Motor neuron (in vitro differentiated cells): ENCODE data around the gene MEX3B. TPM values are rescaled to one million over a fixed set of nuclear protein-coding genes. Genes with fewer than 3 reads are reported as not detected.
"Not testable (repeated sequence)": the region's sequence is repeated elsewhere in the genome, so short reads cannot be mapped to it uniquely, and the experiment has no call there.

Source experiments
- ATAC-seq, 8 experiments: fragments of 200-7000 bp; cut with Tn5 transposase; replicated peaks in 6 of 8; 2 replicates each; pipeline ENCODE4 v1.8.0; 2021; ENCODE audit warnings: mild to moderate bottlenecking in 8 of 8, moderate library complexity in 8 of 8
- H3K27ac ChIP-seq, 2 donors: fragments of 250-450 bp; sonication (Bioruptor Pico); 2 replicates each; pipeline ENCODE4 v1.9.0; 2021; ENCODE audit warnings: antibody characterized with exemption in 2 of 2, mild to moderate bottlenecking in 2 of 2, moderate library complexity in 1 of 2
- H3K4me1 ChIP-seq, 2 donors: fragments of 250-450 bp; sonication (Bioruptor Pico); replicated peaks in 1 of 2; 2 replicates each; pipeline ENCODE4 v1.6.1; 2021; ENCODE audit warnings: antibody characterized with exemption in 2 of 2, mild to moderate bottlenecking in 2 of 2, moderate library complexity in 1 of 2
- H3K4me3 ChIP-seq, 5 donors: fragments of 250-450 bp; sonication (Bioruptor Pico); 2 replicates each; pipeline ENCODE4 v1.9.0; 2021; ENCODE audit warnings: antibody characterized with exemption in 5 of 5, mild to moderate bottlenecking in 5 of 5, moderate library complexity in 4 of 5
- WGBS, 10 experiments: fragments of 450-650 bp; shearing (Covaris generic); methylation state at CpG; one replicate each; pipeline ENCODE4 v1.0.0; 2022; 5-methylcytosine and 5-hydroxymethylcytosine counted together
- in situ Hi-C, 9 experiments: fragments of 400-800 bp; cut with MboI; loops; one replicate each; pipeline ENCODE4 v1.15.0; 2021; ENCODE audit warnings: low sequenced_read_pairs in 9 of 9, low pct_unique_long_range_greater_than_20kb in 2 of 9; ENCODE audit not compliant: unreplicated experiment in 9 of 9
- total RNA-seq, 8 experiments: library from RNA; unstranded; fragments of 300-600 nt; gene quantifications; 2 replicates each; pipeline versions ENCODE4 v1.2.3 to v1.2.4, GENCODE V29; 2022

The MEX3B gene
- total RNA-seq, 8 experiments from 2014 or later: 4.2 to 58.4 (median 27.9) TPM

GRCh38 chr15:82021992-82022391 is 23.8 kb downstream of the MEX3B start:
- H3K4me1 ChIP-seq: peaks cover 3 to 6% of the 10 kb centered on the region in 2 donors
- no peak overlapping the region for H3K4me3 ChIP-seq
- WGBS, 10 experiments: 0 to 71% (median 35%) methylated on average over 1 of the region's 1 CpG; no CpG with 5 or more reads in 4 of the 10 experiments
- H3K27ac ChIP-seq: no peak overlapping the region
- in situ Hi-C loops: no loop called here
- ATAC-seq: peak in 3 of 8 experiments; percentile 10 to 88 (median 79)

DNA sequence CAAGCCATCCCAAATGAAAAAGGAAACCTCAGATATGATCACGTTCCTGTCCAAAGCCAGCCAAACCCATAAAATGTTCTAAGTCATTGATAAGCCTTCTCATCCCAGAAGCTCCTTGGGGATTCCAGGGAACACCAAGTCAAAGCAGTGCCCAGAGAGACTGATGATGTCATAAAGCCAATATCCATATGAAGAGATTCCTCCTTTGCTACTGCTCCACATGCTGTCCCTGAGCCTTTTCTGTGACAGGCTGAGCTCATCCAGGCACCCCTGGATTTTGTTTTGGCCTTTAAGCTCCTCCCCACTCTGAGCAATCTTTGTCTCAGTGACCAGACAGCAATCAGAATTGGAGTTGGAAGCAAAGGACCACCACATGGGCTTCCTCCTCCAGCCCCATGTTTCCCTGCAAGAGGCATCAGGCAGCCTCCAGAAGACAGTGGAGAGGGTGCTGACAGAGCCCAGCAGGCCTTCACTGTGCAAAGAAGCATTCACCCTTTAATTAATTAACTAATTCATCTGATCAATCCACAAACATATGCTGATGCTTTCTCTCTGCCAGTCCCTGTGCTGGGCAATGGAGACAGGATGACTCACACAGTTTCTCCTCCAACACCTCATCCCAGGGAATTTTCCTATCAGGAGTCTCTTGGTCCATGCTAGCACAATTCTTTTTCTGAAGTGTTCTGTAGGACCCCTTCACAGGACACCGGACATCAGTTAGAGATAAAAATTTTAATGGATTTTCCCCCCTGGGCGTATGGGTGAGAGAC is 25.0 kb downstream of the MEX3B start:
- peak in 7 of 8 experiments; percentile 34 to 93 (median 82) for ATAC-seq
- Histone ChIP-seq H3K4me1 (peaks cover 3 to 6% of the 10 kb centered on the region in 2 donors), H3K27ac (no peak overlapping the region), H3K4me3 (no peak overlapping the region)
- in situ Hi-C loops: no loop called here
- 50 to 100% (median 81%) methylated on average over 2 to 3 of the region's 3 CpGs; no CpG with 5 or more reads in 4 of the 10 experiments for WGBS, 10 experiments

DNA sequence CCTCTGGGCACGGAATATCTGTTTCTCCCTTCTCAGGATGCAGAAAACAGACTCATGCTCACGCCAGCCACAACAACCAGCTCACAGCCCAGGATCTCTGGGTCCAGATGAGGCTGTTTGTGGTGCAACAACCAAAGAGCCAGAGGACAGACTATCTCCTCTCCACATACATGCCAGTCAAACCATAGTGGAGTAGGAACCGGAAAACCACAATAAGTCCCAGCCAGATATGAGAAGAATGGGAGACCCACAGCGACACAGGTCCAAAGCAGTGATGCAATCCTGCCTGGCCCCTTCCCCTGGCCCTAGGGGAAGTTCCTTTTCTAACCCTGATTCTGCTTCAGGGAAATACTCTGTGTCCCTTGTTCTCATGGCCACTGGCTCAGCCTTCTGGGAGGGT is 27.6 kb downstream of the MEX3B start:
- no peak for ATAC-seq
- Histone ChIP-seq H3K4me3 (no peak overlapping the region), H3K4me1 (peaks cover 3 to 6% of the 10 kb centered on the region in 2 donors), H3K27ac (no peak overlapping the region)
- 20 to 100% (median 92%) methylated on average over 1 to 4 of the region's 4 CpGs; no CpG with 5 or more reads in 5 of the 10 experiments for WGBS, 10 experiments
- in situ Hi-C loops: no loop called here

DNA sequence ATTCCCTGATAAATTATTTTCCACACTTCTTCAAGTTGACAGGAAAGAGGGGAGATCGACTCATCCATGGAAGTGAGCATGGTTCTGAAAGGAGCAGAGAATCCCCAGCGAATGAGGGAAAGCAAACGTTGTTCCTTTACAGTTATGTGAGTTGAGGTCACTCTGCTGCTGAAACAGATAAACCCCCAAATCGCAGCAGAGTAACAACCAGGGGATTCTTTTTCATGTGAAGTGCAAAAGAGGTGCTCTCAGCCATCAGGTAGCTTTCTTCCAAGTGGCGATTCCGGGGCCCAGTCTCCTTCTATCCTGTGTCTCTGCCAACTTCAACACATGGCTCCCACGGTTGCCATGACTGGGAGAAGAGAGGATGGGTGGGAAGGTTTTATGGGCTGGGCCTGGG is 28.2 kb downstream of the MEX3B start:
- no peak overlapping the region for H3K27ac ChIP-seq
- WGBS, 10 experiments: 33 to 80% (median 76%) methylated on average over 1 to 7 of the region's 7 CpGs; no CpG with 5 or more reads in 3 of the 10 experiments
- in situ Hi-C loops: no loop called here

GRCh38 chr15:82014989-82015388 is 30.8 kb downstream of the MEX3B start:
- Histone ChIP-seq H3K4me3 (no peak overlapping the region), H3K4me1 (no peaks in the 10 kb centered on the region), H3K27ac (no peak overlapping the region)
- in situ Hi-C loops: no loop called here
- 8 to 100% (median 100%) methylated on average over 1 to 2 of the region's 3 CpGs; no CpG with 5 or more reads in 5 of the 10 experiments for WGBS, 10 experiments
- no peak for ATAC-seq

More for the DNA sequence above, 28.2 kb downstream of the MEX3B start:
- H3K4me3 ChIP-seq: no peak overlapping the region
- peaks cover 3 to 6% of the 10 kb centered on the region in 2 donors for H3K4me1 ChIP-seq
- ATAC-seq: no peak

DNA sequence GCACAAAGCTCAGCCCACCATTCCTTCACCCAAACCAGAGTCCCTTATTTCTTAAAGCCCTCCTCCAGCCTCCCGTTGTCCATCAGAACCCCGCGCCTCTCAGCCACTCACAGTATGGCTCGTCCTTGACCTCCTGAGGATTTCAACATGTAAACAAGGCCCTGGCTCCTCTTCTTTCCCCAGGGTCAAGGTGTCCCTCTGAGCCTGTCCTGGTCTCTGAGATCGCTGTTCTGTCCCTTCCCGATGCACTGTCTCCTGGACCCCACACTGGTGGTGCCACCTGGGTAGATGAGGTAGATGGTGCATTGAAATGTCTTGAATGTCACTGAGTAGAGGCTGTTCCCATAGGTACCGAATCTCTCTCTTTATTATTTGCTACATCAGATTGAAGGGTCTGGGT is 32.9 kb downstream of the MEX3B start:
- 52 to 92% (median 82%) methylated on average over 1 to 7 of the region's 7 CpGs; no CpG with 5 or more reads in 3 of the 10 experiments for WGBS, 10 experiments
- Histone ChIP-seq H3K4me3 (no peak overlapping the region), H3K27ac (no peak overlapping the region), H3K4me1 (peaks cover 0 to 8% of the 10 kb centered on the region in 2 donors)
- in situ Hi-C loops: no loop called here
- ATAC-seq: no peak

GRCh38 chr15:82005239-82005638 is 40.6 kb downstream of the MEX3B start:
- Histone ChIP-seq H3K4me1 (peaks cover 0 to 8% of the 10 kb centered on the region in 2 donors), H3K27ac (no peak overlapping the region), H3K4me3 (no peak overlapping the region)
- ATAC-seq: peak in 3 of 8 experiments; percentile 22 to 76 (median 67)
- in situ Hi-C loops: no loop called here
- 14 to 86% (median 60%) methylated on average over 1 of the region's 1 CpG; no CpG with 5 or more reads in 3 of the 10 experiments for WGBS, 10 experiments

GRCh38 chr15:82003916-82004315 is 41.9 kb downstream of the MEX3B start:
- peaks cover 0 to under 1% of the 10 kb centered on the region in 2 donors for H3K4me1 ChIP-seq
- no peak overlapping the region for H3K27ac ChIP-seq
- in situ Hi-C loops: no loop called here
- no peak for ATAC-seq
- WGBS, 10 experiments: 30 to 100% (median 70%) methylated on average over 1 to 3 of the region's 3 CpGs
- H3K4me3 ChIP-seq: no peak overlapping the region

GRCh38 chr15:81995081-81995480 is 50.7 kb downstream of the MEX3B start:
- H3K4me1 ChIP-seq, in situ Hi-C loops: not testable (repeated sequence)
- WGBS, 10 experiments: 4 to 62% (median 60%) methylated on average over 1 to 4 of the region's 22 CpGs; no CpG with 5 or more reads in 5 of the 10 experiments
- peak in 6 of 8 experiments; percentile 33 to 86 (median 68) for ATAC-seq
- Histone ChIP-seq H3K27ac (peak overlapping the region; percentile 88 to 94), H3K4me3 (peak overlapping the region; percentile 44 to 63 (median 54))

- in situ Hi-C loops: no loop called here
- Histone ChIP-seq H3K4me1 (no peaks in the 10 kb centered on the region), H3K27ac (no peak overlapping the region), H3K4me3 (no peak overlapping the region)
- 0 to 100% (median 75%) methylated on average over 1 of the region's 1 CpG; no CpG with 5 or more reads in 2 of the 10 experiments for WGBS, 10 experiments
- ATAC-seq: no peak
Observed at GRCh38 chr15:81992523-81992922, 53.3 kb downstream of the MEX3B start.

Other genes with a start within 250 kb of the MEX3B start
- 10 to 100 TPM; 12.1 to 19.8 (median 14.8) TPM for gene EFL1, start 216.7 kb upstream of the MEX3B start, total RNA-seq
- 10 to 100 TPM in 1 of 8 experiments, 1 to 10 TPM in 6, under 1 TPM in 1; 0.76 to 13.6 (median 5.1) TPM for gene SAXO2, start 216.8 kb upstream of the MEX3B start, total RNA-seq